ENCODE results near the gene RAP1A.
"Not testable (repeated sequence)": the region's sequence is repeated elsewhere in the genome, so short reads cannot be mapped to it uniquely, and the experiment has no call there.

Gene RAP1A

DNA sequence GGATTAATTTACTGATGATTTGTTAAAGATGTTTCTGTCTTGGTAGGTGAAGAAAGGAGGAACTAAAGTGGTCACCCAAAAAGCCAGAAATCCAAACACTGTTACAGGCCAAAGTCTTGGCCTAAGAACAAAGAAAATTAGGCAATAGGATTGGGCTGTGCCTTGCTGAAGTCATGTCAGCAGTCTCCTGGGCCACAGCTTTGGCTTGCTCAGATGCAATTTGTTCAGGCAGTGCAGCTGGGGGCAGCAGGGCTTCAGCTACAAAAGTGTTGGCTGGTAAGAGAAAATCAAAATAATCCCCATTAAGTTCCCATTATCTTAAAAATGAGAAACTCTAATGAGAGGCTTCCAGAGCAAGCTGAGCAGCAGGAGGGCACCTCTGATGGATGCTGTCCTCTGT lies 14.0 kb upstream of the RAP1A start:
- H4K20me1 ChIP-seq (ENCODE audit: insufficient read depth, low read length, poor library complexity, severe bottlenecking): no peaks in the 10 kb centered on the region
- H3F3A ChIP-seq (ENCODE audit: low read depth): no peaks in the 10 kb centered on the region
- H3K9ac ChIP-seq (ENCODE audit: low read depth, low read length, poor library complexity, severe bottlenecking): no peak overlapping the region
- no peaks in the 10 kb centered on the region for H3K9me2 ChIP-seq (replicated peaks; ENCODE audit: low read depth, low read length)
- no peak overlapping the region for H3K4me3 ChIP-seq (ENCODE audit: low read length, poor library complexity, severe bottlenecking)
- no peaks in the 10 kb centered on the region for H3K36me3 ChIP-seq (ENCODE audit: insufficient read depth, low read length)
- peaks cover 38% of the 10 kb centered on the region for H3K4me1 ChIP-seq (ENCODE audit: insufficient read depth, low read length, poor library complexity, severe bottlenecking)
- H3K9me3 ChIP-seq (ENCODE audit: insufficient read depth, low read depth, low read length): no peaks in the 10 kb centered on the region
- H3K27me3 ChIP-seq (ENCODE audit: insufficient read depth, low read length, poor library complexity, severe bottlenecking): no peaks in the 10 kb centered on the region
- TF ChIP-seq, protein P1, sequence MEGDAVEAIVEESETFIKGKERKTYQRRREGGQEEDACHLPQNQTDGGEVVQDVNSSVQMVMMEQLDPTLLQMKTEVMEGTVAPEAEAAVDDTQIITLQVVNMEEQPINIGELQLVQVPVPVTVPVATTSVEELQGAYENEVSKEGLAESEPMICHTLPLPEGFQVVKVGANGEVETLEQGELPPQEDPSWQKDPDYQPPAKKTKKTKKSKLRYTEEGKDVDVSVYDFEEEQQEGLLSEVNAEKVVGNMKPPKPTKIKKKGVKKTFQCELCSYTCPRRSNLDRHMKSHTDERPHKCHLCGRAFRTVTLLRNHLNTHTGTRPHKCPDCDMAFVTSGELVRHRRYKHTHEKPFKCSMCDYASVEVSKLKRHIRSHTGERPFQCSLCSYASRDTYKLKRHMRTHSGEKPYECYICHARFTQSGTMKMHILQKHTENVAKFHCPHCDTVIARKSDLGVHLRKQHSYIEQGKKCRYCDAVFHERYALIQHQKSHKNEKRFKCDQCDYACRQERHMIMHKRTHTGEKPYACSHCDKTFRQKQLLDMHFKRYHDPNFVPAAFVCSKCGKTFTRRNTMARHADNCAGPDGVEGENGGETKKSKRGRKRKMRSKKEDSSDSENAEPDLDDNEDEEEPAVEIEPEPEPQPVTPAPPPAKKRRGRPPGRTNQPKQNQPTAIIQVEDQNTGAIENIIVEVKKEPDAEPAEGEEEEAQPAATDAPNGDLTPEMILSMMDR (conservative IDR thresholded peaks at IDR 0.05; ENCODE audit: low read length): no peak
- H3K79me2 ChIP-seq (ENCODE audit: insufficient read depth, low read length): no peaks in the 10 kb centered on the region
- no peak overlapping the region for H2AFZ ChIP-seq (ENCODE audit: low read length)
- no peak overlapping the region for H3K4me2 ChIP-seq (ENCODE audit: low read depth, low read length, poor library complexity, severe bottlenecking)

DNA sequence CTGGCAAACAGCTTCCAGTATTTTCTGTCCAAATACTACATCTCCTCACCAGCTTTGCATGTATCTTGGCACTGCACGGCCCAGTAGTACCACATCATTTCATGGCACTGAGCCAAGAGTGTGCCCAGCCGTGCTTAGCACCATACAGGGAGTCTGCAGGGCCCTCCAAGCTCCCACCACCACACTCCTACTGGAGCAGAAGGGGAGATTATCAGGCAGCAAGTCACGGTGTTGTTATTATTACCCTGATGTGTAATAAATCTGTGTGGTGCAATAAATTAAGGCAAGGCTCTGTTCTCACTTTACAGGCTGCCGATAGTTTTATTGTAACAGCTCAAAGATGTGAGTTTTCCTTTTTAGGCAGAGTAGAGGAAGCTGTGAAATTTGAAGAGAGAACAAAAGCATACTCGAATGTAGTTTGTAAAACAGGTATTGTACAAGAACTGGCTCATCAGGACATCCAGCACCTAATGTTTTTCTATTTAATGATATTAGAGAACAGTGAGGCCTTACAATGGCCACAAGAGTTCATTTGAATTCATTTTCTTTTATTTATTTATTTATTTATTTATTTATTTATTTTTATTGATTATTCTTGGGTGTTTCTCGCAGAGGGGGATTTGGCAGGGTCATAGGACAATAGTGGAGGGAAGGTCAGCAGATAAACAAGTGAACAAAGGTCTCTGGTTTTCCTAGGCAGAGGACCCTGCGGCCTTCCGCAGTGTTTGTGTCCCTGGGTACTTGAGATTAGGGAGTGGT lies 13.0 kb upstream of the RAP1A start:
- H3K79me2 ChIP-seq (ENCODE audit: insufficient read depth, low read length); H3K9me3 ChIP-seq (ENCODE audit: insufficient read depth, low read depth, low read length); H3K9me2 ChIP-seq (replicated peaks; ENCODE audit: low read depth, low read length); H3K27me3 ChIP-seq (ENCODE audit: insufficient read depth, low read length, poor library complexity, severe bottlenecking); H3K4me2 ChIP-seq (ENCODE audit: low read depth, low read length, poor library complexity, severe bottlenecking); H2AFZ ChIP-seq (ENCODE audit: low read length); H3K4me3 ChIP-seq (ENCODE audit: low read length, poor library complexity, severe bottlenecking); H3K9ac ChIP-seq (ENCODE audit: low read depth, low read length, poor library complexity, severe bottlenecking); H4K20me1 ChIP-seq (ENCODE audit: insufficient read depth, low read length, poor library complexity, severe bottlenecking); H3F3A ChIP-seq (ENCODE audit: low read depth); H3K36me3 ChIP-seq (ENCODE audit: insufficient read depth, low read length): not testable (repeated sequence)
- peaks cover 38% of the 10 kb centered on the region for H3K4me1 ChIP-seq (ENCODE audit: insufficient read depth, low read length, poor library complexity, severe bottlenecking)

DNA sequence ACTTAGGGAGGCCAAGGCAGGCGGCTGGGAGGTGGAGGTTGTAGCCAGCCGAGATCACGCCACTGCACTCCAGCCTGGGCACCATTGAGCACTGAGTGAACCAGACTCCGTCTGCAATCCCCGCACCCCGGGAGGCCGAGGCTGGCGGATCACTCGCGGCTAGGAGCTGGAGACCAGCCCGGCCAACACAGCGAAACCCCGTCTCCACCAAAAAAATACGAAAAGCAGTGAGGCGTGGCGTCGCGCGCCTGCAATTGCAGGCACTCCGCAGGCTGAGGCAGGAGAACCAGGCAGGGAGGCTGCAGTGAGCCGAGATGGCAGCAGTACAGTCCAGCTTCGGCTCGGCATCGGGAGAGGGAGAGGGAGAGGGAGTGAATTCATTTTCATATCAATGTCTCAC lies 11.1 kb upstream of the RAP1A start:
- H3K27me3 ChIP-seq (ENCODE audit: insufficient read depth, low read length, poor library complexity, severe bottlenecking); H4K20me1 ChIP-seq (ENCODE audit: insufficient read depth, low read length, poor library complexity, severe bottlenecking); H3K9me3 ChIP-seq (ENCODE audit: insufficient read depth, low read depth, low read length); H3K4me3 ChIP-seq (ENCODE audit: low read length, poor library complexity, severe bottlenecking); H2AFZ ChIP-seq (ENCODE audit: low read length); H3K9ac ChIP-seq (ENCODE audit: low read depth, low read length, poor library complexity, severe bottlenecking); H3K79me2 ChIP-seq (ENCODE audit: insufficient read depth, low read length); H3K9me2 ChIP-seq (replicated peaks; ENCODE audit: low read depth, low read length); H3K4me2 ChIP-seq (ENCODE audit: low read depth, low read length, poor library complexity, severe bottlenecking); H3K36me3 ChIP-seq (ENCODE audit: insufficient read depth, low read length); H3F3A ChIP-seq (ENCODE audit: low read depth): not testable (repeated sequence)
- H3K4me1 ChIP-seq (ENCODE audit: insufficient read depth, low read length, poor library complexity, severe bottlenecking): peaks cover 24% of the 10 kb centered on the region

DNA sequence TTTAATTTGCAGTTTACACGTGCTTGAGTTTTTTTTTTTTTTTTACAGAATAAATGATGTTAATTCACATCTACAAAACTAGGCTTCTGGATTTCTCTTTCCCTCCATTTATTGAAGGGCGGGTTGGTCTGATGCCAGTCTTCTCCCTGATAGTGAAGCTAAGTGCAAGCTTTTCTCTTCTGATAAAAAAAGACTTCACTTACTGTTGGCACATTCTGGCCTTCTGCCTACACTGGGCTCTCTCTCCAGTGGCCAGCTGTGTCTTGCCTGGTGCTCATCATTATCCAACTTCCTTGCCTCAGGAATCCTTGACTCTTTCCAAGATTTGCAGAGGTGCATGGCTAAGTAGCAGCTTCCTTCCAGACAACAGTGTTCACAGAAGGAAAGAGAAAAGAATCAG lies 7.6 kb upstream of the RAP1A start:
- H3F3A ChIP-seq (ENCODE audit: low read depth): no peaks in the 10 kb centered on the region
- H3K36me3 ChIP-seq (ENCODE audit: insufficient read depth, low read length): no peaks in the 10 kb centered on the region
- H4K20me1 ChIP-seq (ENCODE audit: insufficient read depth, low read length, poor library complexity, severe bottlenecking): no peaks in the 10 kb centered on the region
- H3K9ac ChIP-seq (ENCODE audit: low read depth, low read length, poor library complexity, severe bottlenecking): no peak overlapping the region
- H3K4me2 ChIP-seq (ENCODE audit: low read depth, low read length, poor library complexity, severe bottlenecking): no peak overlapping the region
- H3K4me3 ChIP-seq (ENCODE audit: low read length, poor library complexity, severe bottlenecking): no peak overlapping the region
- TF ChIP-seq EZH2phosphoT487 (IDR thresholded peaks at IDR 0.05; ENCODE audit: borderline replicate concordance): no peak
- TF ChIP-seq, protein P1 (conservative IDR thresholded peaks at IDR 0.05; ENCODE audit: low read length): no peak
- H2AFZ ChIP-seq (ENCODE audit: low read length): no peak overlapping the region
- no peaks in the 10 kb centered on the region for H3K79me2 ChIP-seq (ENCODE audit: insufficient read depth, low read length)
- no peaks in the 10 kb centered on the region for H3K9me2 ChIP-seq (replicated peaks; ENCODE audit: low read depth, low read length)
- no peaks in the 10 kb centered on the region for H3K27me3 ChIP-seq (ENCODE audit: insufficient read depth, low read length, poor library complexity, severe bottlenecking)
- H3K9me3 ChIP-seq (ENCODE audit: insufficient read depth, low read depth, low read length): no peaks in the 10 kb centered on the region
- peaks cover 22% of the 10 kb centered on the region for H3K4me1 ChIP-seq (ENCODE audit: insufficient read depth, low read length, poor library complexity, severe bottlenecking)
